ENCODE measurements around the gene TENT5C. TPM values are rescaled to one million over a fixed set of nuclear protein-coding genes. Genes with fewer than 3 reads are reported as not detected.

Gene TENT5C
- total RNA-seq, 1 donor from 2014 or later = 9.8 TPM

DNA sequence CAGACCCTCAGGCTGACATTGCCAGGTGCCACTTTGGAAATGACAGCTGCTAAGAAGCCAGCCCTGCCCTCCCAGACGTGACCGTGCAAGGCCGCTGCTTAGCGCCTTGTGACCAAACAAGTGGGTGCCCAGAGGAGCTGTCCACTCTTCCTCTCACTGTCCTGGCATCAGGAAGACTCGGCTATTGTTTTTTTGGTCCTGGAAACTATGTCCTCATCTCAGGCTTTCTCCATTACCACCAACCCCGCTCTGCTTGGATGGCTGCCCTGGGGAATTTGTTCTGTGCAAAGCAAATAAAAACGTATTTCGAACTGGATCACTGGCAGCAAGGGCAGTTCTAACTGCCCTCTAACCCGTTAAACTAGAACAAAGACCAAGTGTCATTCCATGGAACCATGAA, 13.7 kb upstream of the TENT5C start:
- DNase-seq (ENCODE audit: low spot score) = no peak

DNA sequence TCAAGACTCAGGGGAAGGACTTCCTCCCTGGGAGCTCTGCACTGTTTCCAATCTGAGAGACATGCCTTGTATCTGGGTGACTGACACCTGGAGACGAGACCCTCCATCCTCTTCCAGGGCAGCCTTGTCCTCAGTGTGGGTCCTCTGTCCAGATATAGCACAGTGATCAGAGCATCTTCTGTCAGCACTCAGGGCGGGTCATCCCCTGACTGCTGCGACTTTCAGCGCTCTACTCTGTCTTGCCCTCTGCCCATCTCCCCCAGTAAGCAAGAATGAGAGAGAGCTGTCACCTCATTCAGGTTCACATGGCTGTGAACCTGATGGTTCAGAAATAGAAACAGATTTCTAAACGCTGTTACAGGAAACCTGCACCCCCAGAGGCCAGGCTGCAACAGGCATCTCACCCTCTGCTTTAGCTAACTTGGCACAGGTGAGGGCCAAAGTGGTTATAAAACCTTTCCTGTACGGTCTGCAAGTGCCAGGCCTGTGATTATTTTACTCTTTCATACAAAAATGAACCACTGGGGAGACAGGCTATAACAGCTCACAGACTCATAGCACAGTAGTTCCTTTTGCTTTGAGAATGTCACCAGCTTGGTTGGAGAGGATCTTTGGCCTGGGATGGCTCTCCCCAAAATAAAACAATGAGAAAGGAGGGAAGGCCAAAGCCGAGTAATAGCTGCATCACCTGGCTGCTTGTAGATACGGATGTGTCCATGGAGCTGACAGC, 11.4 kb upstream of the TENT5C start:
- no peak for DNase-seq (ENCODE audit: low spot score)

DNA sequence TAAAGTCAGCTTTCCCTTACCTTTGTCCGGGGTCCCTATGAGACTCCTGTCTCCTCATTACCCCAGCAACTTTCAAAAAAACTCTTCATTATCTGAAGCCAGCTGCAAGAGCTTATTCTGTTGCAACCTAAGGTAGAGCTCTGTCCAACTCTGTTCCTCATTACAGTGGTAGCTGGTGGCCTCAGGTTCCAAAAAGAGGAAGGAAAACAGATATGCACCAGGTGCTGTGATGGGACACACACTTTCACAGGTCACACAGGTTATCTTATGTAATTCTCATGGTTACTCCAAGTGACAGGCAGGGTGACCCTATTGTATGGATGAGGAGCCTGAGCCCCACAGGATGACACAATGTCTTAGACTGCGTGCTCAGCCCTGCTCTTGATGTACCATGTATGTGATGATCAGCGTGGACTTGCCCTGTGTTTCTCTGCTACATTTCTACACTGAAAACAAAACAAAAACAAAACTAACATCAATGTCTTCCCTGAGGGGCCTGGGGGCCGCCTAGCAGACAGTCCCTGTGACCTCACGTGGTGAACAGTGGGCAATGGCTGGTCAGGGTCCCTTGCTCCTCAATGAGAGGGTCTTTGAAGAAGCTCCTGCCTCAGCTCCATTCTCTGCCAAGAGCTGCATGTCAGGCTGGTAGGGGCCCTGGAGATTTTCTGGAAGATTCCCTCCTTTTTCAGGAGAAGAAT, 9.7 kb upstream of the TENT5C start:
- no peak for DNase-seq (ENCODE audit: low spot score)

DNA sequence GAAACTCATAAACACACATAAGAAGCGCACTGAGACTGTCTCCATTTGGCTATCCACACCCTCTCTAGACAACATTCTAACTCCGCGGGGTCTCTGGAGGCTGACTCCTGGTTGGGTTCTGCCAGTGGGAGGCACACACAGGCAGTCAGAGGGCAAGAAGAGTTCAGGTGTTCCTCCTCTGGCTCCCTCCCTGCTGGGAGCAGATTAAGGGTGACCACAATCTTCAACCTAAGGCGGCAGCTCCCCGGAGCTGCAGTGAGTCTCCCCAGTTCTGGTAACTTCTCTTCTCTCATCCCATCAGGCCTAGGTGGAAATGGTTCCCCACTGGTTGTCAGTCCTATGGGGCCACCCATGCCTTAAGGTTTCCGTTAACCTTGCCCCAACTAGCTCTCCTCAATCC, 7.4 kb upstream of the TENT5C start:
- DNase-seq (ENCODE audit: low spot score) = no peak

DNA sequence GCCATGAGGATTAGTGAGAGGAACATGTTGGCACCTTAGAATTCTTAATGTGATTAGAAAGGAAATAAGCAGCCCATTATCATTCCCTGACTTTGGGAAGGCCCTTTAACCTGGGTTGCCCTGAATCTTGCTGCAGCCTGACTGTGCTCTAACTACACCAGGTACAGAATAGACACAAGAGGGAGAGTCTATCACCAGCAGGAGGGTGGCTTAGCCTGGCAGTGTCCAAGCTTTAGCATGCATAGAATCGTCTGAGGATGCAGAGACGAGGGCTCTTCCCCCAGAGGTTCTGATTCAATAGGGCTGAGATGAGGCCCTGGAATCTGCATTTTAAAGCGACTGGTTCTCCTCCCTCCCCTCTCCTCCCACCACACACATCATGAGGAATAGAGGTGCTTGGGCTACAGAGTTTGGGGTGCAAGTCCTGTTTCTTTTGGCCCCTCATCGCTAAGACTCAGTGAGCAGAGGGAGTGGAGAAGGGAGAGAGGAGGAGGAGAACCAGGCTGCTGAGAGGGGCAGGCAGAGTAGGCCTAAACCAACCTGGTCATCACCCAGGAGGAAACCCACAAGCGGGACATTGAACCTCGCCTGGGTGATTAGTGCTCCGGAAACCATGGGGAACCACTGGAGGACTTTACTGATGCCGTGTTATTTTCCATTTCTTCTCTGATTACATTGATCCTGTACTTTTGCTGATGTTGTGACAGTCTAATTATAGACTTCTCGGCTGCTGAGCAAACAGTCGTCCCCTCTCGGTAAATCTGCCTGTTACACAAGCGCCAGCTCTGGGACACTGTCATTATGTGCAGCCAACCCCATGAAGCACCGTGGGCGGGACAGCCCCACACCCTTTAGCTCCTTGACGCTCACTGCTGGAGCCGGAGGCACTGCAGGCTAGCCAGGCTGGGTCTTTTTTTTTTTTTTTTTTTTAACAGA, 6.3 kb upstream of the TENT5C start:
- no peak for DNase-seq (ENCODE audit: low spot score)

DNA sequence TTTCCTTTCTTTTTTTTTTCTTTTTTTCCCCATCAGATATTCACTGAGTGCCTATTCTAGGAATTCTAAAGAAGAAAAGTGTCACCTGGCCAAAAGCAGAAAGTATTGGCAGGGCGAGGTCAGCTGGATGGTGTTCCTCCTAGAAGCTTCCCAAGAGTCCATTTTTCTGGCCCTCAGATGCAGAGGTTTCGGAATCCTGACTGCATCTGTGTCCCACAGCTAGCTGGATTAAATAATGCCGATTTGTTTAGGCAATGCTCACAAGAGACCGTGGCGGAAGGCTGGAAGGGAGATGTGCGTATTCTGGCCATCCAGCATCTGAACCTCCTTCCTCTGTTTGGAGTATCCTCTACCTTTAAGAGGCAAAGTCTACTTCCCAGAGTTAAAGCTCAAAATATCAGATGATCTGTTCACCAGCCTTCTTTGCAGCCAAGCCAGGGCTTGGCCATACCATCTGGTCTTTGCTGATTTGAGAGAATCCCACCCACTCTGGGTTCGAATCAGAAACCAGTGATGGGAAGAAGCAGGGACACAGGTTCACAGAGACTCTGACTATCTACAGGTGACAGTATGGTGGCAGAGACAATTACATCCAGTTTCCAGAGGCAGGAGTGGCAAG, 5.4 kb upstream of the TENT5C start:
- DNase-seq (ENCODE audit: low spot score) = no peak

DNA sequence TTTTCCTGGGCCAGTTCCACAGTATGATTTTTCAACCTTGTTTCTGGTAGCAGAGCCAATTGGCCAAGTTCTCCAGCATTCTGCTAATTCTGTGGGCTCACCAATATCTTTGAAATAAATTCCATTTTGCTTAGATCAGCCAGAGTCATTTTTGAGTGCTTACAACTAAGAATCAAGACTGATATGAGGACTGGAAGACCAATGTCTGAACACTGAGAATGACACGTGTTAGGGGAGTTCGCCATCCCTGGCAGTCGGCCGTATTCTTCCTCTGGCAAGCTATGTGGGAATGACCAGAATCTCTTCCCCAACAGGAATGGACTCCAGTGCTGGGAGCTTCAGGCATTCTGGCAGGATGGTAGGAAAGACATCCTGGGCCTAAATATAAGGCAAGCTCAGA, 4.9 kb upstream of the TENT5C start:
- no peak for DNase-seq (ENCODE audit: low spot score)

DNA sequence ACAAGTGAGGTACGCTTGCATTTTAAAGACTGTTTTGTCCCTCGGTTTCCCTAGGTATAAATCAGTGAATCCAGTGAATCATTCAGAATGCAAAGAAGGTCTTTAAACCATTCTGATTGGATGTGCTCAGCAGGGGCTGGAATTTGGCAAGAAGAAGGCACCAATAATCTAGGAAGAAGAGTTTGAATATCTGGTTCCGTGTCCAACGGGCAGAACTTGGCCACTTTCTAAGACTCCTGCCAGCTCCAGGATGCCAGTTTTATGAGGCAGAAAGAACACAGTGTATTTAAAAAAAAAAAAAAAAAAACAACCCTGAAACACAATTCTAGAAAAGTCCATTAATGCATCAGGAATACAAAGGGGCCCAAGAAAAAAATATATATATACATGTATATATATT, 3.0 kb upstream of the TENT5C start:
- no peak for DNase-seq (ENCODE audit: low spot score)

DNA sequence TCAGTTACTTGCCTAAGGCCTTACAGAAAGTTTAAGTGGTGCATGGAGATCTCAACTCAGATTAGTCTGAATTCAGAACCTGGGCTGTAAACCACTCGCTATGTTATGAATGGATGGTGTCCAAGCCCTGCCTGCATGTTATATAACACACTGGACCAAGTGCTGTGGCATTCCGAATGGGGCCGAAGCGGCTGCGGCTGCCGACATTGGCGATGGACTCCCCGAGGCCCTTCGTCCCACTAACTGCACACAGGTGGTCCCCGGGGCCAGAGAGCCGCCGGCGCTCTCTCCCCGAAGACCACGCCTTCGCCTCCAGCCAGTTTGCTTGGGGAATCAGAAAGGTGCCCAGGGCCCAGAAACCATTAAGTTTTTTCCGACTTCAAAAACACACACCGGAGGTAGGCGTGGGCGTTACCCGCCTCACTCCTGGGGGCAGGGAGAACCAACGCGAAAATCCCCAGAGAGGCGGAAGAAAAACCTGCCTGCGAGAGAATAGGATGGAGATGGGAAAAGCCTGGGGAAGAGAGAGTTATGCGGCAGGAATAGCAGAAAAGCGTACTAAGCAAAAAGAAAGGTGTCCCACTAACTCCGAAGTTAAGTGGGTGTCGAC, 579 bp upstream of the TENT5C start:
- DNase-seq (ENCODE audit: low spot score) = no peak

DNA sequence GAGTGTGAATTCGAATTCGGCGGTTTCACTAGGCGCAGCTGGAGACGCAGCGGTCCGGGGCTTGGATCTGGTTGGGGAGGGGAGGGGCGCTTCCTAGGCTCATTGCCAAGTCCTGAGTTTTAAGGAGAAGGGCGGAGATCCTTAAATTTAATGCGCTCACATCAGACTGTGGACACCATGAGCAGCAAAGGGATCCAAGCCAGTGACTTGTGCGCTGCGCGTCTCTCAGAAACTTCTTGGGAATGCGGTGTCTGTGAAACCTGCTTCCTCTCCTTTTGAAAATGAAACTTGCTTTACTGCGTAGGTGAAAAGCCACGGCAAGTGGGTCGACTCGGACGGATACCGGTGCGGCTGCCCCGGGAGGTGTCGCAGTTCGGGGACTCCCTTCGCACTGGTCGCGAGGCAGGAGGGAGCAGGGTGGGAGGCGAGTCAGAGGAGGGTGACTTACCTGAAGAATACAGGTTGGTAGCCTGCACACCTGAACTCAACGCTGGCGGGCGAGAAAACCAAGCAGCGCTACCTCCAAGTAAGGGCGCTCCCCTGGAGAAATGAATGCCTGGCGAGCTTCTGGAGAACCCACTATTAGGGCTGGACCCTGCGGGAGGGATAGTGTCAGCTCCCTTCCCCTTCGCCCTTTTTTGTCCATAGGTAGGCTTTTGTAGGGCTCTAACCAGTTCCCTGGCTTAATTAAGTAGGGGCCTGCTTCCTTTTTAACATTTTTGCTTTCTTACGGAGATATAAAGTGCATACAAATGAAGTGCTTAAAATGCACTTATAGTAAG, 992 bp downstream of the TENT5C start:
- peak; percentile 62 for DNase-seq (ENCODE audit: low spot score)

DNA sequence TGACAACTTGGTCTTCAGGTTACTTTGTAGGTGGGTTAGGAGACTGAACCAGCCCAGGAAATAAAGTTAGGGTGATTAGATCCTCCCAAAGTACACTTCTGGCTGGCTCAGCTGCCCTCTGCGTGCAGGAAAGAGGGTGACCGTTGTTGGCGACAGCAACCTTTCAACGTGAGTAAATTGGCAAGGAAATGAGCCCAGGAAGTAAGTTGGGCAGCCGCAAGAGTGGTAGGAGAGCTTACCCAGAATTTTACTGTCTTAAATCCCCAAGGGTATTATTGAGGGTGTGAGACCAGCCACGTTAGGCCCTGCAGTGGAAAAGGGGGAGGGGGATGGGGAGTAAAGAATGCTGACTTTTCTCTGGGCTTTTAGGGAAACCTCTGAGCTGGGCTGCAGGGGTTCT, 1.6 kb downstream of the TENT5C start:
- DNase-seq (ENCODE audit: low spot score) = no peak

DNA sequence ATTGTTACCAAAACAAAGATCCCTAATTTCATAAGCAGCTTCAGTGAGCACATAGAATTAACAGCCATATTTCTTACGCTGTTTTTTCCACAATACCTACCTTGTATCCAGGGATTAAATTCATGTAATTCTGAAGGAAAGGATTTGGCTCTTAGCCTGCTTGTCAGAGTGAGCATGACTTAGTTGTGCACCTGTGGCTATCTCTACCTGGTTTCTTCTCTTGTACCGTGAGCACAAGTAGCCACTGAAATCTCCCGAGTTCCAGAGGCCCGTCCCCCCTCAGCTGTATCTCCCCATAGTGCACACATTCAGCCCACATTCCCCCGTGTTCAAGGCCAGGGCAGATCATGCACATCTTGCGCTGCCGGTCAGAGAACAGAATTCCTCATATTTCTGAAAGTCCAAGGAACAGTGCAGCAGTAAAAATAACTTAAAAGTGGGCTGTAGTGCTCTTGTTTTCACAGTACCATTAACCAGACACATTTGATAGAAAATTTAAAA, 2.3 kb downstream of the TENT5C start:
- DNase-seq (ENCODE audit: low spot score) = no peak

DNA sequence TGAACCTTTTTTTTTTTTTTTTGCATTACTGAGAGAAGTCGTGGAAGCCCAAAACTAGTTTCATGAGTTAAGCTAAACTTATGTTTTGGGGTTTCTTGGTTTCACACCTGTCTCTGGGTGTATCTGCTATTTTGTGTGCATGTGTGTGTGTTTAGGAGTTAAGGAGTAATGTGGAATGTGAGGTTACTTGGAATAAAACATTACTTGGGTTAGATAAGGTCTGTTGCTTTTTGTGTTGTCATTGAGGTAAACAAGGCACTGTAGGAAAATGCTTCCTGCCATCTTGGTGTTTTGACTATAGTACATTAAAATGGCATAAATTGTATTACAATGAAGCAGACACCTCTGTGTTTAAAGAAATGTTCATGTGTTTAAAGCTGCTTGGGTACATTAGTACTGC, 2.9 kb downstream of the TENT5C start:
- no peak for DNase-seq (ENCODE audit: low spot score)

DNA sequence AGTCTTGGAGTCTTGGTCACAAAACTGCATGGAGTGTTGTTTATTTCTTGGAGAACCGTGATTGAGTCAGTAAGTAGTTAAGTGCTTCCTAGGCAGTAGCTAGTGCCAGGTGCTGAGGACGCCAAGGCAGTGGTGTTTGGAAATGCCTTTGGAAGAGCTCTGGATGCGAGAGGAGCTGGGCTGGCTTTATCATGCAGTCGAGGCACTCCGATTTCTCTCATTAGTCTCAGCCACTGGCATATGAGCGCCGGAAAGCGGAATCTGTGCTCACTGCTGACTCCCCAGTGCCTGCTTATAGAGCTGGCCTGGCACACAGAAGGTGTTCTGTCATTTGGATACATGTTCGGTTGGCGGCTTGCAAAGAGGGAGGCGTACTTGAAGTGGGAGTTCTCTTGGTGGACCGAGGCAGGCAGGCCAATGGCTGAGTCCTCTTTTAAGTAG, 3.6 kb downstream of the TENT5C start:
- DNase-seq (ENCODE audit: low spot score) = no peak

DNA sequence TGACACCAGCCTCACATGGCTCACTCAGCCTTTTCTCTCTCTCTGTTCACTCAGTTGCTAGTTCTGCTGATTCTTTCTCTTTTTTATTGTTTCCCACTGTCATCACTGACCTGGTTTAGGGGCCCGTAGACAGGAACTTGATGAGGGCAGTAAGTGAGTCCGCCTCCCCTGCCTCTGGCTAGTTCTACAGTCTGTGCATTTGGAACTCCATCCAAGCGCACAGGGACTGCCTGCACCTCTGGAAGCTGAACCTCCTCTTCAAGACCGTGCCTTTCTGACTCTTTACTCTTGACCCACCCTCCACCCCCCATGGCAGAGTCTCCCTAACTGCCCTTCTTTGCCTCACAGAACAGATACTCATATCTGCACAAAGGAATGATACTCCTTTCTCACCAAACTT, 4.2 kb downstream of the TENT5C start:
- no peak for DNase-seq (ENCODE audit: low spot score)

DNA sequence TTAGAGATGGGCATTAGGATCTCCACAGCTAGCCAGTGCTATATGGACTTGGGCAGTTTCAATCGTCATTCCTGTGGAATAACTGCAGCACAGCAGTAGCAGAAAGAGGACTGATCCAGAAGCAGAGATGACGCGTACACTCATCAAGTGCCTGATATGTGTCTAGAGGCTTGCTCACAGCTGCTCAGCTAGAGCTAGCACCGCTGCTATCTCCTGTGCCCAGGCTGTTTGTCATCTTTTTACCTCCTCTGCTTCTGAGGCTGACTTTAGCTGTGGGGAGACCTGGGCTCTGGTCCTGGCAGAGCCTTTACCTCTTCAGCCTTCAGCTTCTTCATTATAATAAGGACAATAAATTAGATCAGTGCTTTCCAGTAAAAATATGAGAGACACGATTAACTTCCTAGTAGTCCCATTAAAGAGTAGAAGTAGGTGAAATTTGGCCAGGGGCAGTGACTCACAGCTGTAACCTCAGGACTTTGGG, 5.3 kb downstream of the TENT5C start:
- no peak for DNase-seq (ENCODE audit: low spot score)

DNA sequence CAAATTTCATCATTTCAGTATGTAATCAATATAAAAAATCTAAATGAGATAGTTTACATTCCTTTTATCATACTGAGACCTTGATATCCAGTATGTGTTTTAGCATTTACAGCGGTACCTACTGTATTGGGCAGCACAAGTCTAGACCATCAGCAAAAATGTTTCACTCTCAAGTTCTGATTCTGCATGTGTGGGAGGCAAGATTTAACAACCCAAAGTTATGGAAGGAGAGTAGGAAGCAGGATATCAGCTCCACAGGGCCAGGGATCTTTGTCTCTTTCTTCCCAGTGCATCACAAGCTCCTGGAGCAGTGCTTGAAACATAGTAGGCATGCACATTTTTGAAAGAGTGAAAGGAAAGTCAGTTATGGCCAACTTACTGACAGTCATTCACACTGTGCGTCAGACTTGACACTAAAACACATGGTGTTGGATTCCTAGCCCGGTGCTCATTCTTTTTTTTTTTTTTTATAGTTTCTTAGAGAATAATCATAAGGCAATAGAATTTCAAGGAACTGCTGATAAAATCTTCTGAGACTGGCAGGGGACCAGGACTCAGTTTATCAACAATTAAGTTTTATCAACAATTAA, 6.1 kb downstream of the TENT5C start:
- no peak for DNase-seq (ENCODE audit: low spot score)

DNA sequence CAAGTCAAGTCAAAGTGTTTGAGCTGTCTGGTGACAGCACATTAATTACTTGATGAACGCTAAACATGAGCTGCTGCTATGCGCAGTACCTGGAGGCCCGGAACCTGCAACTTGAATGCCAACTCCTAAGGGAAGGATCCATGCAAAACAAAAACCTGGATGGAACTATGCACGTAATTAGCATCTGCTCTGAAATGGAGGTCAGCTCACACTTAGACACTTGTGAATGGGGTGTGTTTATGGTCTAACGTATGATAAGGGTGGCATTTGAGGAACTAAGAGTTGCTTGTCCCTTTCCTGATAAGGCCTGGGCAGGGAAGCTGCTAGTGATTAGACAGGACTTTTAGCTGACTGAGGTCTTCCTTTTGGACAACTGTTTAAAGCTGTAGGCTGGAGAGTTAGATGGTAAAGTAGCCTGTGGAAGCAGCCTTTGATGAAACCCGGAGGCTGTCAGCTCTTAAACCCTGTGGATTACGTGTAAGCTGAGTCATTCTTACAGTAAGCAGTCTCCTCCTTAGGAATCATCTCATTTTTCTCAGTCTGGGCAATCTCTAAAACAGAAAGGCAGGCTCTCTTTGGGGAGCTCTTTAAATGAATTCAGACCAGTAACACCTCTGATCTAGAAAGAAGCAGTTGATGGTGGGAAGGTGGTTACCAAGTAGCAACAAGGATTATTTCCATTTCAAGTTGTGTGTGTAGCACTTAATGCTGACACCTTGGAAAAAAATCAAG, 6.8 kb downstream of the TENT5C start:
- DNase-seq (ENCODE audit: low spot score) = no peak

DNA sequence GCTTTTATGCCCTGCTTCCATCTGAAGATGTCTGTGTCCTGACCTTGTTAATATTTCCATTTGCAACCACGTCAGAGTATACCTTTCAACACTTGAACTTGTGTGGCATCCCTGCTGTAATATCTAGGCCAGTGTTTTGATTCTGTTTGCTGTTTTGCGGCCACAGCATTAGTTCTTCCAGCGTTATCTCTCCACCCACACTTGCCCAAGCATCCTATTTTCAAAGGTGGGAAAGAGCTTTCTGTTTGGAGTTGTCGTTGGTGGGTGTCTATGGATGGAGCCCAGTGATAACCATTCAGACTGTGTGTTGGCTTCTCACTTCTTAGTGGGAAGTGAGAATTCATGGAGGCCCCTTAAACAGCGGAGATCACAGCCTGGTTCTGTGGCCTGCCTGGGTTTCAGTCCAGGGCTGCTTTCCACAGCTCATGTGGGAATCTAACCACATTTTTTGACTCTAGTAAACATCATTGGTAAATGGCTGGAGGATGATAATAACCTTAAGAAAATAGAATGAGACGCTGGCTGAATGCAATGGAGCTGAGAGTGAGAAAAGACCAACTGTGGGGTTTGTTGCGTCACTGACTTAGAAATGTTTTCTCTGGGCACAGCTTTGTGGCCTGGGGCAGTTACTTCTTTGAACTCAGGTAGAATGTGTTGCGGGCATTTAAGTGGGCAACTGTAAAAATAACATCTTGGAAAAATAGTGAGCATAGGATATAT, 7.6 kb downstream of the TENT5C start:
- no peak for DNase-seq (ENCODE audit: low spot score)

Data from ureter (tissue), 1 donor.